ENCODE results near the gene C19orf33.

C19orf33 gene

DNA sequence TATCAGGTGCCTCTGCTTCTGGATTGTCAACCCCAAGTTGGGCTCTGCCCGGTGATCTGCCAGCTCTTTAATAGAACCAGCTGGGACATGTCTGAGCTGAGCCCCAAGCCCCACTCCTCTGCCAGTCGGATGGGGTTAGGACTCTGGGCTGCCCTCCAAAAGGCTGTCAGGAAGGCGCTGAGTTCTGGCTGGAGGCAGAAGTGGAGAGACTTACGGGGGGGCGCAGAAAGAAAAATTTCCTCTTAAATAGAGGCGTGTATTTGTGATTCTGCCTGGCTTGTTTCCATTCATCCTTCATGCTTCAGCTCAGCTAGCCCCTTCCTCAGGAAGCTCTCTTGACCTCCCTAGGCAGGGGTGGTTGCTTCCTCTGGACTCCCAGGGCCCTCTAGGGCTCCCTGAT is 14.6 kb downstream of the C19orf33 start:
- Histone ChIP-seq H3K18ac (ENCODE audit: low read length) (no peak overlapping the region), H4K12ac (ENCODE audit: low read depth, low read length) (no peak overlapping the region), H3K4me1 (ENCODE audit: control insufficient read depth in 1 of 2, insufficient read depth in 2 of 2, low read length in 2 of 2) (peaks cover 10 to 24% of the 10 kb centered on the region in 2 experiments), H3K9ac (ENCODE audit: low read length) (no peak overlapping the region), H2BK5ac (ENCODE audit: low read depth, low read length, poor library complexity) (no peak overlapping the region), H3K27ac (ENCODE audit: low read depth, low read length) (no peak overlapping the region), H3K4me2 (ENCODE audit: low read length) (no peak overlapping the region), H3K36me3 (ENCODE audit: control insufficient read depth in 1 of 2, insufficient read depth in 2 of 2, low read length in 2 of 2) (no peaks in the 10 kb centered on the region), H3K79me2 (ENCODE audit: control insufficient read depth, insufficient read depth, low read length, poor library complexity) (peaks cover 7% of the 10 kb centered on the region), H3K23ac (ENCODE audit: low read length) (no peak overlapping the region), H3K27me3 (ENCODE audit: insufficient read depth, low read length) (no peaks in the 10 kb centered on the region), H3K79me1 (ENCODE audit: low read length) (peaks cover 14% of the 10 kb centered on the region), H2BK120ac (ENCODE audit: insufficient read depth, low read length, poor library complexity) (no peak overlapping the region), H2AK5ac (ENCODE audit: low read length) (no peak overlapping the region), H3K4ac (ENCODE audit: low read depth, low read length) (no peak overlapping the region), H3K14ac (ENCODE audit: low read length) (no peak overlapping the region), H2AFZ (ENCODE audit: insufficient read depth, low read length, poor library complexity) (no peak overlapping the region), H4K8ac (ENCODE audit: low read depth, low read length) (no peak overlapping the region), H3K4me3 (ENCODE audit: low read depth, low read length) (no peak overlapping the region), H4K91ac (ENCODE audit: low read depth, low read length) (no peak overlapping the region), H2BK12ac (ENCODE audit: low read length) (no peak overlapping the region), H3K9me3 (ENCODE audit: insufficient read depth, low read depth, low read length) (no peaks in the 10 kb centered on the region)
- DNase-seq: no peak
- no CpG with 5 or more reads among the region's 6 CpGs for WGBS (ENCODE audit: extremely low coverage, insufficient coverage, insufficient read length)

DNA sequence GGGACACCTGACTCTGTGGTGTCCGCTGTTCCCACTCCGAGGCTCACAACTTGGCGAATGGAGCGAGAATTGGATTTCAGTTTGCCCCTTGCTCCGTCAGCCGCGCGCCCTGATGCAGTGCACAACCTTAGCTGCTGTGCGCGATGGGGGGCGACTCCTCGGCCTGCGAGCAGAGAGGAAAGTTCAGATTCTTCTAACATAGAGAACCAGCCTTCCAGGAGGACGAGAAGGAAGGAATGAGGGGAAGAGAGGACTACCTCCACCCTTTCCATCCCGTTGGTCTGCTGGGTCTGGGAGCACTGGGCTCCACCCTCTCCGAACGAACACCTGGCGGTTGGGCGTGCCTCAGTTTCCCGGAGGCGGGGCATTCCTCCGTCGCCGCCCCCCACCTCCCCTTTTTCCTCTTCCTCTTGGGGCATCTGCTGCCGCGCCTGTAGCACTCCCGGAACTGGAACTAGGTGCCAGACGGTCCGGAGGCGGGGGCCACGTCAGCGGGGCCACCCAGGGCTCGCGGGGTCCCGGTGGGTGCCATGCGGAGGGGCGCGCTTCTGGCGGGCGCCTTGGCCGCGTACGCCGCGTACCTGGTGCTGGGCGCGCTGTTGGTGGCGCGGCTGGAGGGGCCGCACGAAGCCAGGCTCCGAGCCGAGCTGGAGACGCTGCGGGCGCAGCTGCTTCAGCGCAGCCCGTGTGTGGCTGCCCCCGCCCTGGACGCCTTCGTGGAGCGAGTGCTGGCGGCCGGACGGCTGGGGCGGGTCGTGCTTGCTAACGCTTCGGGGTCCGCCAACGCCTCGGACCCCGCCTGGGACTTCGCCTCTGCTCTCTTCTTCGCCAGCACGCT is 15.6 kb downstream of the C19orf33 start, which contains the start of gene KCNK6:
Gene KCNK6, plus strand, starts transcription at position 425 of the 838 bp plus-strand sequence. Its CDS starts 106 bp downstream, at position 531.
- Histone ChIP-seq H3K23ac (ENCODE audit: low read length) (no peak within 1 kb of the TSS), H3K4me3 (ENCODE audit: low read depth, low read length) (peak within 1 kb of the TSS; percentile 69), H3K27ac (ENCODE audit: low read depth, low read length) (no peak within 1 kb of the TSS), H3K9me3 (ENCODE audit: insufficient read depth, low read depth, low read length) (no peaks in the 10 kb centered on the region), H4K12ac (ENCODE audit: low read depth, low read length) (peak within 1 kb of the TSS; percentile 37), H3K9ac (ENCODE audit: low read length) (no peak within 1 kb of the TSS), H3K4me1 (ENCODE audit: control insufficient read depth in 1 of 2, insufficient read depth in 2 of 2, low read length in 2 of 2) (peaks cover 10 to 24% of the 10 kb centered on the region in 2 experiments), H2AK5ac (ENCODE audit: low read length) (no peak within 1 kb of the TSS), H3K18ac (ENCODE audit: low read length) (peak within 1 kb of the TSS; percentile 48), H2BK12ac (ENCODE audit: low read length) (peak within 1 kb of the TSS; percentile 33), H3K79me2 (ENCODE audit: control insufficient read depth, insufficient read depth, low read length, poor library complexity) (peaks cover 7% of the 10 kb centered on the region), H3K79me1 (ENCODE audit: low read length) (peaks cover 14% of the 10 kb centered on the region), H2BK120ac (ENCODE audit: insufficient read depth, low read length, poor library complexity) (peak within 1 kb of the TSS; percentile 46), H2AFZ (ENCODE audit: insufficient read depth, low read length, poor library complexity) (peak within 1 kb of the TSS; percentile 32), H3K4ac (ENCODE audit: low read depth, low read length) (peak within 1 kb of the TSS; percentile 10), H2BK5ac (ENCODE audit: low read depth, low read length, poor library complexity) (no peak within 1 kb of the TSS), H3K14ac (ENCODE audit: low read length) (peak within 1 kb of the TSS; percentile 48), H4K8ac (ENCODE audit: low read depth, low read length) (peak within 1 kb of the TSS; percentile 57), H3K36me3 (ENCODE audit: control insufficient read depth in 1 of 2, insufficient read depth in 2 of 2, low read length in 2 of 2) (no peaks in the 10 kb centered on the region), H3K4me2 (ENCODE audit: low read length) (peak within 1 kb of the TSS; percentile 82), H4K91ac (ENCODE audit: low read depth, low read length) (peak within 1 kb of the TSS; percentile 46), H3K27me3 (ENCODE audit: insufficient read depth, low read length) (no peaks in the 10 kb centered on the region)
- peak; percentile 33 to 73 for DNase-seq
- WGBS (ENCODE audit: extremely low coverage, insufficient coverage, insufficient read length): no CpG with 5 or more reads among the region's 76 CpGs

DNA sequence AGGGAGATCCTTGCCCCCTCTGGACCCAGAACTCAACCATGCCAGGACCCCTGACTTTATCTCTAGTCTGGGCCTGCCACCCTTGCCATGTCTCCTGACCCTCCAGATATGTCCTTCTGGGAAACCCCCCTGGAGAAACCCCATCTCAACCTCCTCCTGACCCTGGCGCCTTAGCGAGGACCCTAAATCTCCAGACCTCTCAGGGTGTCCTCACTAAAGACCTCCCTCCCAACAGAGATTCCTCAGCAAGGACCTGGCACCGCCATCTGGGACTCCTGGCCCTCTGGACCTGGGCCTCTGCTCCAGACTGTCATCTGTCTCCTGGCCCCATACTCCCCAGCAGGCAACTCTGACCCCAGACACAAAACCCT is 16.9 kb downstream of the C19orf33 start:
- no CpG with 5 or more reads among the region's 3 CpGs for WGBS (ENCODE audit: extremely low coverage, insufficient coverage, insufficient read length)
- H3K27me3 ChIP-seq (ENCODE audit: insufficient read depth, low read length): no peaks in the 10 kb centered on the region
- H3K79me2 ChIP-seq (ENCODE audit: control insufficient read depth, insufficient read depth, low read length, poor library complexity): peaks cover 4% of the 10 kb centered on the region
- no peak overlapping the region for H2AK5ac ChIP-seq (ENCODE audit: low read length)
- H2BK5ac ChIP-seq (ENCODE audit: low read depth, low read length, poor library complexity): no peak overlapping the region
- peak overlapping the region; percentile 31 for H2BK12ac ChIP-seq (ENCODE audit: low read length)
- no peak for DNase-seq
- H3K9ac ChIP-seq (ENCODE audit: low read length): no peak overlapping the region
- H3K4me1 ChIP-seq (ENCODE audit: control insufficient read depth in 1 of 2, insufficient read depth in 2 of 2, low read length in 2 of 2): peaks cover 10 to 21% of the 10 kb centered on the region in 2 experiments
- H3K79me1 ChIP-seq (ENCODE audit: low read length): peaks cover 7% of the 10 kb centered on the region
- H2AFZ ChIP-seq (ENCODE audit: insufficient read depth, low read length, poor library complexity): no peak overlapping the region
- H3K23ac ChIP-seq (ENCODE audit: low read length): no peak overlapping the region
- no peak overlapping the region for H3K4me3 ChIP-seq (ENCODE audit: low read depth, low read length)
- no peak overlapping the region for H3K18ac ChIP-seq (ENCODE audit: low read length)
- H3K9me3 ChIP-seq (ENCODE audit: insufficient read depth, low read depth, low read length): no peaks in the 10 kb centered on the region
- H4K12ac ChIP-seq (ENCODE audit: low read depth, low read length): no peak overlapping the region
- no peak overlapping the region for H3K4me2 ChIP-seq (ENCODE audit: low read length)
- H3K14ac ChIP-seq (ENCODE audit: low read length): no peak overlapping the region
- no peak overlapping the region for H3K27ac ChIP-seq (ENCODE audit: low read depth, low read length)
- no peaks in the 10 kb centered on the region for H3K36me3 ChIP-seq (ENCODE audit: control insufficient read depth in 1 of 2, insufficient read depth in 2 of 2, low read length in 2 of 2)
- no peak overlapping the region for H4K8ac ChIP-seq (ENCODE audit: low read depth, low read length)
- no peak overlapping the region for H3K4ac ChIP-seq (ENCODE audit: low read depth, low read length)
- no peak overlapping the region for H2BK120ac ChIP-seq (ENCODE audit: insufficient read depth, low read length, poor library complexity)
- H4K91ac ChIP-seq (ENCODE audit: low read depth, low read length): peak overlapping the region; percentile 33

DNA sequence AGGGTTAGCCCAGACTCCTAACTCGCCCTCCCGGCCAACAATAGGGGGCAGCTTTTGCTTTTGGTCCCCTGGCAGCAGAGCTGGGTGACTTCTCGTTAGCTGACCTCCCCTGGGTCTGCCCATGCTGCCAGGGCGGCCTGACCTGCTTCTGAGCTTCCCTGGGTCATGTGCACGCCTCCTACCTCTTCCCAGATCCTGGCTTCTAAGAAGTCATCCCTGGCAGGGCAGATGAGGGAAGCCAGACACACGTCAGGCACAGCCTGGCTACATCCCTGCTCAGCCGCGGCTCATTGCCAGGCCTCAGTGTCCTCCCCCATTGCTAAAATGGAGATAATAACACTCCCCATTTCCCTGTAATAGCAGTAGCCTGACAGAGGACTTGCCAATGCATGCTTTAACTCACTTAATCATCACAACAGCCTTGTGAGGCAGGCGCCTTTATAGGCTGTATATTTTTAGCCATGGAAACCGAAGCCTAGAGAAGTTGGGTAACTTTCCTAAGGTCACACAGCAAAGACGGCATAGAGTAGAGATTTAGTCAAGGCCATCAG is 17.7 kb downstream of the C19orf33 start:
- H3K27me3 ChIP-seq (ENCODE audit: insufficient read depth, low read length): no peaks in the 10 kb centered on the region
- no peak overlapping the region for H3K27ac ChIP-seq (ENCODE audit: low read depth, low read length)
- H2BK5ac ChIP-seq (ENCODE audit: low read depth, low read length, poor library complexity): no peak overlapping the region
- H3K4me2 ChIP-seq (ENCODE audit: low read length): no peak overlapping the region
- H3K18ac ChIP-seq (ENCODE audit: low read length): no peak overlapping the region
- no peak overlapping the region for H4K91ac ChIP-seq (ENCODE audit: low read depth, low read length)
- H3K79me1 ChIP-seq (ENCODE audit: low read length): peaks cover 5% of the 10 kb centered on the region
- H3K4me1 ChIP-seq (ENCODE audit: control insufficient read depth in 1 of 2, insufficient read depth in 2 of 2, low read length in 2 of 2): peaks cover 10 to 21% of the 10 kb centered on the region in 2 experiments
- peaks cover 4% of the 10 kb centered on the region for H3K79me2 ChIP-seq (ENCODE audit: control insufficient read depth, insufficient read depth, low read length, poor library complexity)
- H4K12ac ChIP-seq (ENCODE audit: low read depth, low read length): no peak overlapping the region
- no peaks in the 10 kb centered on the region for H3K9me3 ChIP-seq (ENCODE audit: insufficient read depth, low read depth, low read length)
- no peak overlapping the region for H2BK120ac ChIP-seq (ENCODE audit: insufficient read depth, low read length, poor library complexity)
- WGBS (ENCODE audit: extremely low coverage, insufficient coverage, insufficient read length): no CpG with 5 or more reads among the region's 11 CpGs
- H3K9ac ChIP-seq (ENCODE audit: low read length): no peak overlapping the region
- DNase-seq: peak in 1 of 2 donors; percentile 20
- H2AK5ac ChIP-seq (ENCODE audit: low read length): no peak overlapping the region
- no peak overlapping the region for H3K4ac ChIP-seq (ENCODE audit: low read depth, low read length)
- no peak overlapping the region for H3K23ac ChIP-seq (ENCODE audit: low read length)
- no peak overlapping the region for H3K14ac ChIP-seq (ENCODE audit: low read length)
- H2AFZ ChIP-seq (ENCODE audit: insufficient read depth, low read length, poor library complexity): no peak overlapping the region
- H2BK12ac ChIP-seq (ENCODE audit: low read length): no peak overlapping the region
- H3K4me3 ChIP-seq (ENCODE audit: low read depth, low read length): no peak overlapping the region
- no peak overlapping the region for H4K8ac ChIP-seq (ENCODE audit: low read depth, low read length)
- peaks cover under 1 to 3% of the 10 kb centered on the region in 2 experiments for H3K36me3 ChIP-seq (ENCODE audit: control insufficient read depth in 1 of 2, insufficient read depth in 2 of 2, low read length in 2 of 2)

All from trophoblast cell (in vitro differentiated cells and primary cell).